NCI-H82 treated with DMSO at 0.1 percent for 48 hours (cell line): ENCODE data around the gene DCD.
A peak's percentile ranks its signal among the peaks of the same experiment; 100 is the strongest.

Experiments used
- DNase-seq: peaks from one replicate; lab custom pipeline; 2025; ENCODE audit not compliant: unreplicated experiment; lab: John Stamatoyannopoulos, UW

The DCD gene

DNA sequence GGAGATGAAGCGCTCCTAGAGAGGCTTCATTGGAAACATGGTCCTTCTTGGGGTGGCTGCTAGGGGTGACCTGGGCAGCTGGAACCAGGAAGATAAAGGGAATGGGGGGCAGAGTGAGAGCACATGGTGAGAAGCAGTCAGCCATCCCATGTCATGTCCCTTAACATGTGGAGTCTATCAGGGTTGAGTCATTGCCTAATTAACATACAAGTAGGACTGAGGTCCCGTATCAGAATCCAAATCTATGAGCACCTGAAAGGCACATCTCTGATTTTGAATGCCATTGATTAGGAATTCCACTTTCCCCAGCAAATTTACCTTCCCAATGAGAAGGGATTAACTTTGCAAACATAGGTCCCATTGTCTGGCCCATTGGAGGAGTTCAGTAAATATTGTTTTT lies 39.4 kb downstream of the DCD start:
- DNase-seq = no peak

DNA sequence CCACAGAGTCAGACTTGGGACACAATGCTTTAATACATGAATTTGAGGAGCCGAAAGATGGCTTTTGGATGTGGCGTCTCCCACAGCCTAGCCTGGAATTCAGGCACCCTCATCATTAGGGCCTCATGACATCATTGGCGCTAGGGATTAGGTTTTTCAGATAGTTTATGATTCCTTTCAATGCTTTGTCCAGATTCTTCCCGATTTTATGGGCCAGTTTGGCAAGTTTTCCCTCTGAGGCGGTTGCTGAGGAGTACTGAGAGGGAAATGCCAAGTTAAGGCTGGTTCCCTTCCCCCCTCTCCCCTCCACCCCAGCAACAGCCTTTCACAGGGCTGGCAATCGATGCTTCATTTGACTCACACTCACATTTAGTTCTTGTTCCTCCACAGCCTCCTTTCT lies 40.0 kb downstream of the DCD start:
- DNase-seq = no peak

GRCh38 chr12:54606556-54606955 lies 41.6 kb downstream of the DCD start:
- no peak for DNase-seq

- DNase-seq = no peak
Observed at GRCh38 chr12:54605138-54605970, 42.8 kb downstream of the DCD start.

GRCh38 chr12:54604436-54604835 lies 43.7 kb downstream of the DCD start:
- no peak for DNase-seq

DNA sequence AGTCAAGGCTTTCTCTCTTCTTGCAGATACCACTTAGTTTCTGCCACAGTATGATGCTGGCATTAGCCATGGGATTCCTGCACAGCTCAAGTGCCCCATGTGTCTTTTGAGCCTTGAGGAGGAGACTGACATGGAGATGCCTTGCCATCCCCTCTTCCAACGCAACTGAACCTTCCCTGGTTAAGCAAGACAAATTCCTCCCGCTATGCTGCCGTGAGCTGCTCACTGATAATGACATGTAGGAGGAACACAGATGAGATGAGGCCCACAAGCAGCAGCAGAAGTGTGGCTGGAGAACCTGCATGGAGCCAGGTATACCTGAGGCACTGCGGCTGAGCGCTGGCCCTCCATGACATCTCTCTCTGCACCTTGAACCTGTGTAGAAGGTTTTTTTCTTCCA lies 44.3 kb downstream of the DCD start:
- DNase-seq = no peak

DNA sequence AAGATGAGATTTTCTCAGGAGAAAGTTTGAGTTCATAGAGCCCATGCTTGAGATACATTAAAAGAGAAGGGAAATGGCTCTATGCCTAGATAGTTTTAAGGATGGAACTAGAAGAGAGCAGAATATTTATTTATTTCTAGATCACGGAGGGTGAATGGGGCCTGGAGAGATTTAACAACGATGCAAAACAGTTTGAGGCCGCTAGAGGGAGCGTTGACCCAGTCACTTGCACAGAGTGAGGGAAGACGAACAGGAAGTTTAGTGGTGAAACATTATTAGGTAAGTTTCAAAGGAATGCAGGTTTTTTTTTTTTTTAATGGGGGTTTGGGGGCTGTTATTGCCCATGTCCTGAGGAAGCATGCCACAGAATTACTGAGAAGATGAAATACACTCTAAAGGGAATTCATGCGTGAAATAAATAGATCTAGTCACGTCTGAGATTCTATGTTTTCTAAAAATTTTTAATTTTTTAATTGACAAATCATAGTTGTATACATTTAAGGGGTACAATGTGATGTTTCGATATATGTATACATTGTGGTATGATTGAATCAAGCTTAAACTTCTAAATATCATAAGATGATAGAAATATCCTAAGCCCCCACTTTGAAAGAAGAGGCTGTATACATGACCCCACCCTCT lies 44.9 kb downstream of the DCD start:
- peak; percentile 24 for DNase-seq

GRCh38 chr12:54602661-54603060 lies 45.5 kb downstream of the DCD start:
- no peak for DNase-seq

DNA sequence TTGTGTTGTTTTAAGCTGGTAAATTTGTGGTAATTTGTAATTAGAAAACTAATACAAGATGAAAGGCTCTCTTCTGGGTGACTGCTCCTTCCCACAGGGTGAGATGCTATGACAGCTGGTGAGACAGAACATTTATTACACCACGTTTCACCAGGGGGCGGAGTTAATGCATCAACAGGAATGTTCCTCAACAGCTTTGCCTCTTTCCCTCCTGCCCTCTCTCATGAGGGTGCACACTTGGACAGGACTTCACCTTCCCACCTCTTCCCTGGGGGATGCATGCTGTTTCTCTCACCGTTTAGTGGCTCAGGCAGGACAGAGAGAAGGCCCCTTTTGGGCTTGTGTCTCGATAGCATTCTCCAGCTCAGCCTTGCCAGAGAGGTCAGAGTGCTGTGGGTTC lies 46.3 kb downstream of the DCD start:
- DNase-seq = no peak

DNA sequence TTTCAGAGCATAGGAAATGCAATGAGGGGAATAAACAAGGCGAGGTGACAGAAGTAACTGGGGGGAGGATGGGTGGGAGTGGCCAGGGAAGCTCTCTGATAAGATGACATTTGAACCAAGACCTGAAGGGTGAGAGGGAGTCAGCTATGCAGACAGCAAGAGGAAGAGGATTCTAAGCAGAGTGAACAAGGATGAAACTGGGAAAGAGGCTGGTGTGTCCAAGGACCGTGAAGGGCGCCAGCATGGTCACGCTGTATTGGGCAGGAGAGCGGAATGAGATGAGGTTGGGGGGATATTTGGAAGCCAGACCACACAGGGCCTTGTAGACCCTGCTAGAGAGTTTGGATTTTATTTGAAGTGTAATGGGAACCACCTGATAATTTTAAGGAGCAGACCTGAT lies 49.2 kb downstream of the DCD start:
- DNase-seq = no peak

DNA sequence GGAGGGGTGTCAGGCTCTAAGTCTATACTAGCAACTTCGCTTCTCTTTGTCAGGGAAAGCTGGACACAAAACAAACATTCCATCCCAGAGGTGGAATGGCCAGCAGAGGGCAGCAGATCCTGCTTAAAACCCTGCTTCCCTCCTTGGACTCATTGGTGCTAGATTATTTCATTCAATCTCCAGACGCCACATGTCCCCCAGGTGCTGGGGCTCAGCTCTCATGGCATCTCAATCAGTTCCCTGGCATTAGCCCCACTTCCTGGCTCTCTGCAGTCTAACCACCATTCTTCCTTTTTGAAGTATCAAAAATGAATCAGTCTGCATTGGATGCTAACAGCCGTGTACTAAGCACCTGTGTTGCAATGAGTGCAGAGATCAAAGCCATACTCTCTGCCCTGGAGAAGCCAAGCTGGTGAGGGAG lies 51.6 kb downstream of the DCD start:
- peak; percentile 3 for DNase-seq

DNA sequence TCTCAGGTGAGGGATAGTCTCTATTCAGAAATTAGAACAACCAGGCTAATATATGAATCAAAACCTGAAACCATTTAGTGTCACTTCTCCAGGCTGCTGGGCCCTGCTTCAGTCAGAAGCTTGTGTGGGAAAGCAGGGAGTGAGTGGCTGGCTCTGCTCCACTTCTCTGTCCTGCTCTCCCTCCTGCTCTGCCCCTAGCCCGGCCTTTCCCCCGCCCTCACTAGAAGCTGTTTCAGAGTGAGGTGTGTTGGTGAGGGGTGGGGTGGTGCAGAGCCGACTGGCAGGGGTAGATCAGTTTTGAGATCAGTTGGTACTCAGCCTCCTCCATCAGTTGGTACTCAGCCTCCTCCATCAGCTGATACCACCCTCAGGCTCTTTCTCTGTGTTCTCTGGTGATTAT lies 52.7 kb downstream of the DCD start:
- DNase-seq = no peak
